Kidney epithelial cell (primary cell): ENCODE data around the gene IGFBP2. TPM values are rescaled to one million over a fixed set of nuclear protein-coding genes. Genes with fewer than 3 reads are reported as not detected.

Experiments
- DNase-seq: peaks from one replicate; pipeline ENCODE4 v3.0.0-alpha.2; 2010; ENCODE audit warnings: low read depth
- H3K27me3 ChIP-seq: 2 replicates; pipeline ENCODE4 v1.6.0; 2011; ENCODE audit warnings: low read length; ENCODE audit not compliant: control insufficient read depth, insufficient read depth
- H3K36me3 ChIP-seq: 2 replicates; pipeline ENCODE4 v1.5.1; 2011; ENCODE audit warnings: low read length; ENCODE audit not compliant: control insufficient read depth, insufficient read depth
- H3K4me3 ChIP-seq: 2 replicates; pipeline ENCODE4 v1.5.1; 2011; ENCODE audit warnings: low read depth, mild to moderate bottlenecking, control low read depth, low read length
- total RNA-seq: library from RNA; depleted of rRNA; stranded (reverse); fragments of >200 nt; gene quantifications from 2 replicates; pipeline ENCODE4 v1.2.3, GENCODE V29; 2015
- TF ChIP-seq, protein P1 (sequence below): IDR thresholded peaks from 2 replicates; pipeline ENCODE4 v1.5.1; 2011; ENCODE audit warnings: mild to moderate bottlenecking, moderate library complexity, low read length, control low read depth, inconsistent platforms; ENCODE audit not compliant: insufficient read depth, poor library complexity, severe bottlenecking

IGFBP2 gene
- total RNA-seq, 1 donor from 2014 or later, result 298 TPM

DNA sequence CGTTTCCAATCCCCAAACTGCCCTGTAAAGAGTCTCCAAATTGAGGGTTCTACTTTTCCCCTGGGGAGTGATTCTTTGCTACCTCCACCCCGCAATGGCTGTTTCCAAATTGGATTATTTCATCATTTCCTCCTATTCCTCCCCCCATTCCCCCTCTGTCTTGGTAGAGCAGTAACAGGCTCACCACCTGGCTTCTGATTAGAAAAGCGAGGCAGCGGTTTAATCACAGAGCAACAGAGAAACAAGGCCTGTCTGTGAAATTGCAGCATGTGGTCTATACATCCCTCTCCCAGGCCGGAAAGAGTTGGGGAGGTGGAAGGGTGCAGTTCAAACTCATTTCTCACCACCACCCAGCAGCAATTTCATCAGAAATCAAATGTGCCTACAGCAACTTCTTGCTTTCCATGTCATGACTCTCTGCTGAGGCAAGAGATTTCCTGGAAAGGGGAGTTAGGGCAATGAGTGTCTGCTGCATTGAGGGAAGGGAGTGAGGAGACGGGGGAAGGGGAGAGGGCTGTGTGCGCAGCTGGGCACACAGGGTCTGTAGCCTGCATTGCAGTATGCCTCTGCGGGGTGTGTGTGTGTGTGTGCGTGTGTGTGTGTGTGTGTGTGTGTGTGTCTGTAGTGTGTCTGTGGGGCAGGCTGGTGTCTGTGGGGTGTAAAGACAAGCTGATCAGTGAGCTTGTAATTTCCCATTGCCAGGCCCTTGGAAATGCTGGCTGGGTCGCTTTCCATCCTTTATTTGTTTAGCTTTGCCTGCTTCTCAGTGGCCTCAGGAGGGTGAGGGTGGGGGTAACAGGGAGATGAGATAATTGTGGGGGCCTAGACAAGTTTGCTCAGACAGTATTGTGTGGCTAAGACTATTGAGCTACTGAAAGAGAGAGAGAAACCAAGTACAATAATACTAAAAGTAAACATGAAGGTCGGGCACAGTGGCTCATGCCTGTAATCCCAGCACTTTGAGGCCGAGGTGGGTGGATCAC lies 13.5 kb upstream of the IGFBP2 start:
- DNase-seq, result no peak
- Histone ChIP-seq H3K36me3 (no peaks in the 10 kb centered on the region), H3K4me3 (no peak overlapping the region), H3K27me3 (no peaks in the 10 kb centered on the region)
- TF ChIP-seq, protein P1, sequence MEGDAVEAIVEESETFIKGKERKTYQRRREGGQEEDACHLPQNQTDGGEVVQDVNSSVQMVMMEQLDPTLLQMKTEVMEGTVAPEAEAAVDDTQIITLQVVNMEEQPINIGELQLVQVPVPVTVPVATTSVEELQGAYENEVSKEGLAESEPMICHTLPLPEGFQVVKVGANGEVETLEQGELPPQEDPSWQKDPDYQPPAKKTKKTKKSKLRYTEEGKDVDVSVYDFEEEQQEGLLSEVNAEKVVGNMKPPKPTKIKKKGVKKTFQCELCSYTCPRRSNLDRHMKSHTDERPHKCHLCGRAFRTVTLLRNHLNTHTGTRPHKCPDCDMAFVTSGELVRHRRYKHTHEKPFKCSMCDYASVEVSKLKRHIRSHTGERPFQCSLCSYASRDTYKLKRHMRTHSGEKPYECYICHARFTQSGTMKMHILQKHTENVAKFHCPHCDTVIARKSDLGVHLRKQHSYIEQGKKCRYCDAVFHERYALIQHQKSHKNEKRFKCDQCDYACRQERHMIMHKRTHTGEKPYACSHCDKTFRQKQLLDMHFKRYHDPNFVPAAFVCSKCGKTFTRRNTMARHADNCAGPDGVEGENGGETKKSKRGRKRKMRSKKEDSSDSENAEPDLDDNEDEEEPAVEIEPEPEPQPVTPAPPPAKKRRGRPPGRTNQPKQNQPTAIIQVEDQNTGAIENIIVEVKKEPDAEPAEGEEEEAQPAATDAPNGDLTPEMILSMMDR, result no peak

DNA sequence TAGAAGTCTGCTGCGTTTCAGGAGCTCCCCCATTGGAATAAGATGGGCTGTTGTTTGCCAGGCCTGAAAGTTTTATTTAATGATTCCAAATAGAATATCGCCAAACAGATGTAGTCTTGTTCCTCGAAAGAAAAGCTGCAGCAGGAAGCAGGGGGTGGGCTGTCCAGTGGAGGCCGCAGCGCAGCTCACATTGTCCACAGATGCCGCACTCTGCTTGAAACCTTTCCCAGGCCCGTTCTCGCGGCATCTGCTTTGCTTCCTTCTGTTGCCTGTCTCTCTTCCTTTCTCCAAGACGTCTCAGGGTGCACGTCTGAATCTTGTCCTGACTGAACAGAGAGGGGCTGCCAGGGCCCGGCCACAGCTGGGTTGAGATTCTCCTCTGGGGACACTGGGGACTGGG lies 12.4 kb upstream of the IGFBP2 start:
- TF ChIP-seq, protein P1, result no peak
- Histone ChIP-seq H3K4me3 (no peak overlapping the region), H3K27me3 (no peaks in the 10 kb centered on the region), H3K36me3 (no peaks in the 10 kb centered on the region)
- DNase-seq, result no peak

DNA sequence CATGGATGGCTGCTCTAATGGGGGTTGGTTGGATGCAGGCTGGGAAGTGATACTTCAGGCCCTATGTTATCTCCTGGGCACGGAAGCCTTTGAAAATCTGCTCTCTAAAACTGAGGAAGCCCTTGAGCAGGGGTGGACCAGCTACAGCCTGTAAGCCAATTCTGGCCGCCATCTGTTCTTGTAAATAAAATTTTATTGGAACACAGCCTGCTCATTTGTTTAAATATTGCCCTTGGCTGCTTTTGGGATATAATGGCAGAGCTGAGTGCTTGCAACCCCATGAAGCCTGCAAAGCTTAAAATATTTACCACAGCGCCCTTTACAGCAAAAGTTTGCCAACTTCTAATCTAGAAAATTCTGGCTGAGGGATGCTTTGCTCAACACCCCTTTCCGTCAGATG lies 11.9 kb upstream of the IGFBP2 start:
- TF ChIP-seq, protein P1, result no peak
- Histone ChIP-seq H3K27me3 (no peaks in the 10 kb centered on the region), H3K4me3 (no peak overlapping the region), H3K36me3 (no peaks in the 10 kb centered on the region)
- DNase-seq, result no peak

DNA sequence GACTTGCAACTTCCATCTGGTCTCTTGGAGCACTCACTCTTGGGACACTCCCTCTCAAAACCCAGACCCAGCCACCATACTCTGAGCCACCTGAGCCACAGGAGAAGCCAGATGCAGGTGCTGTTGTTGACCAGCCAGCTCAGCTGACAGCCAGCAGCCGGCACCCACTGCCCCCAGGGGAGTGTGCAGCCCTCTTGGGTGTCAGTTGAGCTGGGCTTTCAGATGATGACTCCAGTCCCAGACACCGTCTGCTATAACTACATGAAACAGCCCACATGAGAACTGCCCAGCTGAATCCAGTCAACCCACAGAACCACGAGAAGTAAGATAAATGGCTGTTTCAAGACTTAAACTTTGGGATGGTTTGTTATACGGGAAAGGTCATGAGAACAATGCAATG lies 10.7 kb upstream of the IGFBP2 start:
- H3K36me3 ChIP-seq, result no peaks in the 10 kb centered on the region
- TF ChIP-seq, protein P1, result no peak
- DNase-seq, result no peak
- H3K4me3 ChIP-seq, result no peak overlapping the region
- no peaks in the 10 kb centered on the region for H3K27me3 ChIP-seq

DNA sequence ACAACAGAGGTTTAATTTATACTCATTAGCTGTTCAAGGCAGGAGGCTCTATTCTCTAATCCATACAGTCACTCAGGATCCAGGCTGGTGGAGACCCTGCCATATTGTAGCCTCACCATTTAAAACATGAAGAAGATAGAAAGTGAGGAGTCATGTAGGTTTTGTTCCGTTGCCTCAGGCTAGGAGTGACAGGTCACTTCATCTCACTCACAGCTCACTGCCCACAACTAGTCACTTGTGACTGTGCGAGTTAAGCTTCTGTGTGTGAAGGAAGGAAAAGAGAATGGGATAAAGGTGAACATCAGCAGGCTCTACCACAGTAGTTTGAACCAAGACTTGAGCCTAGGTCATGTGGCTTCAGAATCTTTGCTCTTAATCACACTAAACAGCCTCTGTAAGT lies 9.0 kb upstream of the IGFBP2 start:
- TF ChIP-seq, protein P1, result no peak
- DNase-seq, result no peak
- Histone ChIP-seq H3K27me3 (no peaks in the 10 kb centered on the region), H3K36me3 (no peaks in the 10 kb centered on the region), H3K4me3 (no peak overlapping the region)
